Anterior cingulate cortex (tissue), 58 donors: Measurements from ENCODE around the gene KRTAP5-2.

Experiments
- DNase-seq, 58 donors: peaks; one replicate each; lab custom pipeline; 2025; lab: John Stamatoyannopoulos, UW

The KRTAP5-2 gene

DNA sequence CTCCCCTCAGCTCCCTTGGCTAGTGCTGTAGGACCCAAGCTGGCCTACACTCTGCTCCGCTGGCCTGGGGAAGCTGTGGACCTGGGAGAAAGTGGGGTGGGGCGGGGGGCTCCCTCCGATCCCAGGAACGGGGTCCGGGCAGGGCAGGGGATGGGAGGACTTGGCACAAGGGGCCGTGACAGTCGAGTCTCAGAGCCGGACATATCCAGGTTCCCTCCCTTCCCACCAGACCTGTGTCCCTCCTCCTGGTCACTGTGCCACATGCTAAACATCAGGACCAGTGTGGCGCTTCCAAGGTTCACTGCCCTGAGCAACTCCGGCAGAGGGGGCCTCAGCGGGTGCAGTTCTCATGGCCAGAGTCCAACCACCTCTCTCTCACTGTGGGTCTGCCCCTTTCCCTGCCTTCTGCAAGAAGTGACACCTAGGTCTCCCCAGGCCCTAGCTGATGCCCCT lies 28.1 kb downstream of the KRTAP5-2 start:
- DNase-seq = no peak

DNA sequence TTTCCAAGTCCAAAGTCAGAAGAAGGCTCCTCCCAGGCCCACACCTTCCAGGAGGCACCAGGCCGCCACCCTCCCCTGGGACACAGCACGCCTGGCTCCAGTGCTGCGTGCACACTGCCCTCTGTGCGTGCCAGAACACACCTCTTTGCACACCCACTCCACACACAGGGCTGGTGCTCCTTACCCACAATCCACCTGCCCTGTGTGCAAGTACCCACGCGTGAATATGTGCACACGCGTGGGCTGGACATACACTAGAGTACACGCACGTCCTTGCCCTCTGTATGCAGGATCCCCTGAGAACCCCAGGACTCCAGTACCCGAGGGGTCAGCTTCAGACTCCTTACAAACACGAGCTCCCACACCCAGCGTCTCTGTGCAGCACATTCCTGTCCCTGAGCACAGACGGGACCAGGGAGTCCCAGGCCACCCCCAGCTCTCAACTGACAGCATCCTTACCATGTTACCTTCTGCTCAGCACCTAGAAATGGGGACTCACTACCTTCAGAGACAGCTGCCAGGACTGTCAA lies 28.8 kb downstream of the KRTAP5-2 start:
- no peak for DNase-seq

DNA sequence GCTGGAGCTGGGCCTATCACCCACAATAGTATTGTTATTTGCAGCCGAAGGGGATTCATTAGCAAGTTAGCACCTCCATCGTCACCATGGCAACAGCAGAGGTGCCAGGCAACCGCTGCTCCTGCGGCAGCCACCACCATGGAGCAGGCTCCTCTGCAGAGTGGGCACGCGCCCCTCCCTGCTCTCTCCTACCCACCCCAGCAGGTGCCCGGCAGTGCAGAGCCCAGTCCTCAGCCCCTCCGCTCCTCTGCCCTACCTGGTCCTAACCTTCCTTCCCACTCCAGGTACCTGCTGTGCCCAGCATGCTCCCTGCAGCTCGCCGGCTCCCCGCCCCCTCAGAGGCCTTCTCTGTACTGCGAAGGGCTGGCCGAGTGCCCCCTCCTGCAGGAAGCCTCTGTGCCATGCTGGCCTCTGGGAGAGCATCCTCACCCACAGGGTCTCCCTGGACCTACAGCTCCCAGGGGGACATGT lies 29.6 kb downstream of the KRTAP5-2 start:
- peak in 4 of 58 donors; percentile 27 to 41 (median 33) for DNase-seq

- DNase-seq = no peak
Observed at GRCh38 chr11:1567721-1568100, 30.4 kb downstream of the KRTAP5-2 start.

- DNase-seq = no peak
Observed at GRCh38 chr11:1567052-1567720, 30.9 kb downstream of the KRTAP5-2 start.

GRCh38 chr11:1566381-1567051 lies 31.6 kb downstream of the KRTAP5-2 start:
- DNase-seq = no peak

DNA sequence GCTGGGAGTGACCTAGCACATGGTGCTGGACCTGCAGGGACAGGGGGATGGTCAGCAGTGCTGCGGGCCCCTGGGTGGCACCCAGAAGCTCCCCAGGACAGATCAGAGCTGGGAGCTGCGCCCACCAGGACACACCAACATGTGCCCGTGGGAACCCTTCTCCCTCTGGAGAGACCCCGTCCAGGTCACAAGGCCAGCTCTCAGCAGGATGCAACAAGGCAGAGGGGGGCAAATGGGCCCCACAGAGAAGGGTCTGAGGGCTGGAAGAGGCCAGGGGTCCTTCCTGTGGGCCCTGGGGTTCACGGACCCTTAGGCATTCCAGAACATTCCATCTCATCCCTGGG lies 32.2 kb downstream of the KRTAP5-2 start:
- no peak for DNase-seq

GRCh38 chr11:1565173-1565903 lies 32.8 kb downstream of the KRTAP5-2 start:
- DNase-seq = no peak

- peak in 45 of 58 donors; percentile 28 to 90 (median 53) for DNase-seq
Observed at GRCh38 chr11:1564535-1565172, 33.4 kb downstream of the KRTAP5-2 start.

- DNase-seq = no peak
Observed at GRCh38 chr11:1563697-1564534, 34.2 kb downstream of the KRTAP5-2 start.

- DNase-seq = no peak
Observed at GRCh38 chr11:1563149-1563638, 34.9 kb downstream of the KRTAP5-2 start.

DNA sequence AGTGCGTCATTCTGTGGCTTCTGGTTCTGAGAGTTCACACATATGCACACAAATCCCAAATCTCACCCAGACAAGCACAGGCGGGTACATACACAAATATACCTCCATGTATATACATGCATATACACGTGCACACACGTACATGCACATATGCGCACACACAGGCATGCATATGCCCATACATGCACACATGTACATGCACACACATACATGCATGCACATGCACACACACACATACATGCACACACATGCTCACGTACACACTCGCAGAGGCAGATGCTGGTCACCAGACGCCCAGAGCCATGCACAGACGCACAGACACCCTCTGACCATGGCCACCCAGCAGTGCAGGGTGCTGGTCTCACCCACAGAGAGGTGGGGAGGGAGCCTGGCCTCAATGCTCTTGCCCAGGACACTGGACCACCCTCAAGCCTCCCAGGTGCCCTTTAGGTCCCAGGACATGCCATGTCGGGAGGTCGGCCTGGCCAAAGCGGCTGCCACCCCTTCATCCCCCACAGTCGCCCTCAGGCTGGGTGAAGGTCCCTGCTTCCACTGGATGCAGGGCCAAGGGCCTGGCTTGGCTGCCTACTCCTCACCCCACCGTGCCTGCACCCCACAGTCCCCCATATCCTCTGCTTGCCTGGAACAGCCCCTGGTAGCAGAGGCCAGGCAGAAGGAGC lies 35.5 kb downstream of the KRTAP5-2 start:
- DNase-seq = no peak

DNA sequence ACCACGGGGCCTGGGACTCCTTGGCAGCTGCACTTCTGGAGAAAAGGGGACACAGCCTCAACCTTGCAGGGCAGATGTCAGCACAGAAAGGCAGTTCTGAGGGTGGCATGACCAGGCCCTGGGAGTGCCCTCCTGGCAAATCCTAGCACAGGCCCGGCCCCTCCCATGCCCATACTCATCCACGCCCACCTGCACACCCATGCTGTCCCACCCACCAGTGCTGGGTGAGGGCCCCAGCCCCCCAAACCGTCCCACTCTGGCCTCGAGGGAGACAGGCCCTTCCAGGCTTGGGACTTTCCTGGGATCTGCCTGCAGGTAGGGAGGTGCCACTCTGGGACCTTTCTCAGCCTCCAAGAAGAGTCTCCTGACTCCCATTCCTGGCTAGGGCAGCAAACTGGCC lies 36.1 kb downstream of the KRTAP5-2 start:
- no peak for DNase-seq

- no peak for DNase-seq
Observed at GRCh38 chr11:1561266-1561665, 36.8 kb downstream of the KRTAP5-2 start.

DNA sequence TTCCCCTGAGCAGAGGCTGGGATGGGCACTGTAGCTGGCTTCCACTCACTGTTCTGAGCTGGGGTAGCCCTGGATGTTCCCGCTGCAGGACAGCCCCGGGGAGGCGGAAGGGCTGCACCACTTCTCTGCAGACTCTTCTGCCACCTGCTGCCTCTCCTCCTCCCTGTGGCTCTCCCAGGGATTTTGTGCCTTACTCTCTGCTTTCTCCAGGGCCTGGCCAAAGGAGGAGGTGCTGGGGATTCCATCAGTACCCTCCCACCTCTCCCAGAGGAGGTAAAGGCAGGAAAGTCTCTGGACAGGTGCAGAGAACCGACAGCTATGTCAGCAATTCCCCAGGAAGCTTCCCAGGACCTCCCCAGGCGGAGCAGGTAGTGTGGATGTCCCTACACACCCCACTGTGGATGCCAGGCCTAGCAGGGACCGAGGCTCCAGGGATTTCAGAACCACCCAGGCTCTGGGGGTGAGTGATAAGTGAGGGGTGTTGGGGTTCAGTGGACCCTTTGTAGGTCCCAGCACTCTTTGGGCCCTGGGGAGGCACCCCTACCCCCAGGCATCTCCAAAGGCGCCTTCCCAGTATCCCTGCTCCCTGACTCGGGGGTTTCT lies 37.3 kb downstream of the KRTAP5-2 start:
- no peak for DNase-seq

DNA sequence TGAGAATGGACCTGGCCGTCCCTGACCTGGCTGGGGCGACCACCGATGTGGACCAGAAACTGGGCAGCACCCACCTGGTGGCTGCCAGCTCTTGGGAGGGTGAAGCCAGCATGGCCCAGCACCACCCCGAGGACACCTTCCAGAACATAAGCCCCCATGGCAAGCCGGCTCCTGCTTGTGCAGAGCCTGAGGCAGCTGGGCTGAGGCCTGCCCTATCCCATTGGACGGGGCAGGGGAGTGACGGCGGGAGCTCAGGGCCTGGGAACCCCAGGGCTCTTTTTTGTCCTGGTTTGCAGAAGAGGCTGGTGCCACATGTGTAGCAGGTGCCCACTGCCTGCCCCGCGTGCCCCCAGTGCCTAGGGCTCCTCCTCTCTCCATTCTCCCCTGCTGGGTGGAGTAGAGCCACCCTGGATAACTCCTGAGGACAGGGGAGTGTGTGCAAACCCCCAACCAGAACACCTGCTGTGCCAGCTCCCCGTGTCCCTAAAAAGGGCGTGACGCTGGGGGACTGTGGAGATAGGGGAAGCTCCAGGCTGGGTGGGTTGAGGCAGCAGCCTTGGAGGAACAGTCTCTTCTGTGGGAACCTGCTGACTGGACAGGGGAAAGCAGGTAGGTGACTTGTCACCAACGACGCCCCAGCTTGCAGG lies 38.0 kb downstream of the KRTAP5-2 start:
- DNase-seq = no peak

GRCh38 chr11:1559111-1559951 lies 38.8 kb downstream of the KRTAP5-2 start:
- DNase-seq = peak in 56 of 58 donors; percentile 44 to 98 (median 86)
